Measurements from ENCODE around the gene ACSF3.

The ACSF3 gene

DNA sequence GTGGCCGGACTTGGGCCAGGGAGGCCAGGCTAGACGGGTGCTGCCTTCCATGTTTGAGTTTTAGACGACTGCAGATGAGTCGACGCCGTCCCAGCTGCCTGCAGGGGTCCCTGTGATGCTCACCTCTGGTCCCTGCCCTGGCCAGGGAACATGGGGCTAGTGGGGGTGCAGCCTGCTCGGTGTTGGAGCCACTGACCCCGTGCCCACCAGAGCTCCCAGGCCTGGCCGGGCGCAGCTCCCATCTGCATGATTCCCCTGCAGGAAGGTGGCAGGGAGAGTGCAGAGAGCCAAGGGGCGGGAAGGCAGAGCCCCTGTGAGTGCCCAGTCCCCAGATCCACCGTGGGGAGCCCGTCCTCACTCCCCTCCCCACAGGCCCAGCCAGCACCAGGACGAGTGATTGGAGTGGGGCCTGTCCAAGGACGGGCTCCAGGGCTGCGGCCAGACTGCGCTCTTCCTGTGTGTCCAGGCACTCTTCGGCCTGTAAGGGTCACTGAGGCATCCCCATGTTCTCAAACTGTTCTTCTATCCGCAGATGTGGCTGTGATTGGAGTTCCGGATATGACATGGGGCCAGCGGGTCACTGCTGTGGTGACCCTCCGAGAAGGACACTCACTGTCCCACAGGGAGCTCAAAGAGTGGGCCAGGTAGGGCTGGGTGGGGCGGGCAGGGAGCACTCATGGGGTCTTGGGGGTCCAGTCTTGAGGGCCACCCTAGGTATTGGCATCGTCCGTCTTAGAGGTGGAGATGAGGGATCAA lies 51.9 kb downstream of the ACSF3 start:
- DNase-seq (ENCODE audit: low read depth), result no peak

DNA sequence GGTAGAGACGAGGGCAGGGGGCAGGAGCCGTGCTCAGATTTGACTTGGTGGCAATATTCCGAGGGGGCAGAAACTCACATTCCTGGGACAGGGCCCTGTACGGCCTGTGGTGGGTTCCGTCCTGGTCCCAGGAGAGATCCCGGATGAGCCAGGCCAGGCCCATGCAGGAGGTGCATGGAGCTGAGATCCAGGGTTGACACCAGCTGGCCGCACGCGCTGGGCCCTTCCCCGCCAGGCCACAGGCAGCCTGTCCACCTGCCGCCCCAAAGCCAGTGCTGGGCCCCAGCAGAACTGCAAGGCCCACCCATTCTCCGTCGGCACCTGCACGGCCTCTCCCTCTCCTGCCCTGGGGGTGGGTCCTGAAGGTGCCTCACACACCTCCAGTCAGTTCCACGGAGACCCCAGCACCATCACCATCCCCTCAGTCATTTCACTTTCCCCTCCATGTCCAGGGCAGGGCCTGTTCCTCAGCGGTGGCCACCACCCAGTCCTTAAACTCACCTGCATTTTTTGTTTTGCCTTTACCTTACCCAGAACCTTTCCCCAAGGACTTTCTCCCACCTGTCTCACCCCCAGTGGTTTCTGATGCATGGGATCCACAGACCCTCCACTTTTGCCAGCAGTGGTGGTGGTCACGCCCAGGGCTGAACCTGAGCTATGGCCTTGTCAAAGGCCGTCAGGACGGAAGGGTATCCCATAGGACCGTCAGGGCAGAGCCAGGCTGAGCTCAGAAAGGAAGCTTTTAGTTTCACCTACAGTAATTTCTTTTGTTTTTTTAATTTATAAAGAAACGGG lies 52.8 kb downstream of the ACSF3 start:
- no peak for DNase-seq (ENCODE audit: low read depth)

DNA sequence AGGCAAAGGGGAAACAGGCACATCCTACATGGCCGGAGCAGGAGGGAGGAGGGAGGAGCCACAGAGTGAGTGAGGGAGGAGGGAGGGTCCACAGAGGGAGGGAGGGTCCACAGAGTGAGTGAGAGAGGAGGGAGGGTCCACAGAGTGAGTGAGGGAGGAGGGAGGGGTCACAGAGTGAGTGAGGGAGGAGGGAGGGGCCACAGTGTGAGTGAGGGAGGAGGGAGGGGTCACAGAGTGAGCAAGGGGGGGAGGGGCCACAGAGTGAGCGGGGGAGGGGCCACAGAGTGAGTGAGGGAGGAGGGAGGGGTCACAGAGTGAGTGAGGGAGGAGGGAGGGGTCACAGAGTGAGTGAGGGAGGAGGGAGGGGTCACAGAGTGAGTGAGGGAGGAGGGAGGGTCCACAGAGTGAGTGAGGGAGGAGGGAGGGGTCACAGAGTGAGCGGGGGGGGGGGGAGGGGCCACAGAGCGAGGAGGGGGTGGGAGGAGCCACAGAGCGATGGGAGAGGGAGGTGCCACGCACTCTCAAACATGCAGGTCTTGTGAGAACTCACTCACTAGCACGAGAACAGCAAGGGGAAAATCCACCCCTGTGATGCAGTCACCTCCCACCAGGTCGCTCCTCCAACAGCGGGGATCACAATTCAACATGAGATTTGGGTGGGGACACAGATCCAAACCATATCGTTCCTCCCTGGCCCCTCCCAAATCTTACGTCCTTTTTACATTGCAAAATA lies 53.6 kb downstream of the ACSF3 start:
- DNase-seq (ENCODE audit: low read depth), result no peak

DNA sequence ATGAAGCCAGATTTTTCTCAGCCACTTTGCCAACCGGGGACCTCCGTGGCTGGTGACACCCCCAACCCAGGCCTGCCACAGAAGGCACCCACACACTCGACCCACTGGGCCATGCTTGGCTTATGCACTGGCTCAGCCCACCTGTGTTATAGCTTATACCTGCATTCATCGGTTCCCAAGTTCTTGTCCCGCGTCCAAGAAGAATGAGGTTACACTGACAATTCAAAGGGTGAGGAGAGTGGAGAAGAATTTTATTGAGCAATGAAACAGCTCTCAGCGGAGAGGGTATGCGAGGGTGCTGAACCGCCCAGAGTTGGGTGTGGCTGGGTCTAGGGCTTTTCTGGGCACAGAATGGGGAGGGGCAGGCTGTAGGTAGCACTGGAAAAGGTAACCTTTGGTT lies 55.7 kb downstream of the ACSF3 start:
- no peak for DNase-seq (ENCODE audit: low read depth)

DNA sequence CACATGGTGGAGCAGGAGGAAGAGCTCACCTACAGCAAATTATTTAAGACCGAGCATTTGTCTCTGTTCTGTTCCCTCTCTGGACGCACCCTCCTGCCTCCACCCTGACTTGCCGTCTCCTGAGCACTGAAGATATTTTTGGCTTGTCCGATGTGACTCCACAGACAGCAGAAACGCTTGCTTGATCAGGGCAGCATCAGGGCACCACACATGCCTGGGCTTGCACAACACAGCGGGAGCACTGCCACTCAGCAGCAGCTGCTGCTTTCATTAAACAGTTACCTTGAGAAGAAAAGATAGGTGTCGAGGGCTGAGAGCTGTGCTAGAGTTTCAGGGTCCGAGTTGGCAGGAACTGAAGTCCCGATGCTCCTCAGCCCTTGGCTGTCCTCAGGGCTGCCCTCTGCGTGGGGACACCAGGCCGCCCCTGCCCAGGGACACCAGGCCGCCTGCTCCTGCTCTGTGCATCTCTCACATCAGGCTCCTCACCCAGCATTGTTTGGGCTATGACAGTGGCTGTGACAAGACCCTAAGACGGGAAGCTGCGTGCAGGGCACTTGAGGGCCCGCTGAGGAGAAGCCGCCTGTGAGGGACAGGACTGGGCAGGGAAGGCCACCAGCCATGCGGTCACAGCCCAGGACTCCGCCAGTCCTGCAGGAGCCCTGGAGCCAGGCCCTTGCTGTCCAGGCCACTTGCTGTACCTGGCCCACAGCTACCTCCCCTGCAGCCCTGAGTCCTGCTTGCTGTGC lies 56.6 kb downstream of the ACSF3 start:
- DNase-seq (ENCODE audit: low read depth), result no peak

DNA sequence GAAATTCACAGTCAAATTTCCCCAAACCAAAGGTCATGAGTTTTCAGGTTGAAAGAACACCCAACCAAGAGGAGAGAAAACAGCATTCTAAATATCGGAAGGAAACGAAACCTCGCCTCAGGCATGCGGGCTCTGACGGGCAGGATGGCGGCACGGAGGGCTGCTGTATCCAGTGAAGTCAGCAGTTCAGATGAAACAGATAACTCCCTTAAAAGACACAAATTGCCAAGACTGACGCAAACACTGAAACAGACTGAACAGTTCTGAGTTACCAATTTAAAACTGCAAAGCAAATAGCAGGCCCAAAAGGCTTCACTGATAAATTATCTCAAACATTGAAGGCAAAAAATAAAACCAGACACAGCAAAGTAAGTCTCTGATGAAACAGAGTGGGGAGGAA lies 57.3 kb downstream of the ACSF3 start:
- no peak for DNase-seq (ENCODE audit: low read depth)

DNA sequence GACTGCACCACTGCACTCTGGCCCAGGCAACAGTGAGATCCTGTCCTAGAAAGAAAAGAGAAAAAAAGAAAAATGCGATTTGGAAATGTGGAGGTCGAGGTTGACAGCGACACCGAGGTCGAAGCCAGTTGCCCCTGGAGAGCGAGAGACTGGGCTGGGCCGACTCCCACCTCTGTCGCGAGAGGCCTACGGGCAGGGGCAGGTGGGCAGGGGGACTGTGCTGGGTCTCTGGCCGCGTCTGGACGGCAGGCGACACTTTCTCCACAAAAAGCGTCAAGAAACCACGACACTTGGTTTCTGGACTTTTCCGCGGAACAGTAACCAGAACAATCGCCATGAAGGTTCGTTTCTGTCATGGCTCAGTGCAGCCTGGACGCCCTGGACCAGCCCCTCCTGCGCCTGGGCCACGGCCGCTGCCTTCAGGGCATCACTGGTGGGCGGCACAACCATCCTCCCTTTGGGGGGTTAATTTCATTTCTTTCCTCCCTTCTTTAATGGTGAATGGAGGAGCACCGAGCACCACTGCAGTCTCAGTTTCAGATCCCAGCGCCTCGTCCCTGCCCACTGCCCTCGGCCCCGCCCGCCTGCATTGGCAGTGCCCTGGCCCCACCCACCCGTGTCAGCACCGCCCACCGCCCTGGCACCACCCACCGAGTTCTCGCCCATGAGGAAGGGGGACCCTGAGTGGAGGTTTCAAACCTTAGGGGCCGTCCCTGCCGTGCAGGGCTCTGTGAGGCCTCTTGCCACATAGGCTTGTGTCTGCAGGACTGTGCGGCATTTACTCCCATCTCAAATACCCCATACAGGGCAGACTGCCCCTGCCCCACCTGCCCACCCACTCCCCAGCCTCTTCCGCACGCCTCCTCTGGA lies 59.4 kb downstream of the ACSF3 start:
- DNase-seq (ENCODE audit: low read depth), result no peak

DNA sequence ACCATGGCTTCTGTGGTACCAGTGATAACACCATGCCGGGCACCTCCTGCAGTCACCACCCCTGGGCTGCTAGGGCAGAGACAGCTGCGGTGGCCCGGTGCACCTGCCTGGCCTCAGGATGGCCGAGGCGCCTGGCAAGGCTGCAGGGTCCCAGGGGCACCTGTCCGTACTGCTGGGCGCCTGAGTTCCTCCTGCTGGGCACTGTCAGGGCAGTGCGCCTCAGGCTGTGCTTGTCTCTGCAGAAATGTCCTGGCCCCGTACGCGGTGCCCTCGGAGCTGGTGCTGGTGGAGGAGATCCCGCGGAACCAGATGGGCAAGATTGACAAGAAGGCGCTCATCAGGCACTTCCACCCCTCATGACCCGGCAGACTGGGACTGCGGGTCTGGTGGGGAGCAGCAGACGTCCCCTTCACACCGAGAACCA lies 60.2 kb downstream of the ACSF3 start:
- DNase-seq (ENCODE audit: low read depth), result no peak

DNA sequence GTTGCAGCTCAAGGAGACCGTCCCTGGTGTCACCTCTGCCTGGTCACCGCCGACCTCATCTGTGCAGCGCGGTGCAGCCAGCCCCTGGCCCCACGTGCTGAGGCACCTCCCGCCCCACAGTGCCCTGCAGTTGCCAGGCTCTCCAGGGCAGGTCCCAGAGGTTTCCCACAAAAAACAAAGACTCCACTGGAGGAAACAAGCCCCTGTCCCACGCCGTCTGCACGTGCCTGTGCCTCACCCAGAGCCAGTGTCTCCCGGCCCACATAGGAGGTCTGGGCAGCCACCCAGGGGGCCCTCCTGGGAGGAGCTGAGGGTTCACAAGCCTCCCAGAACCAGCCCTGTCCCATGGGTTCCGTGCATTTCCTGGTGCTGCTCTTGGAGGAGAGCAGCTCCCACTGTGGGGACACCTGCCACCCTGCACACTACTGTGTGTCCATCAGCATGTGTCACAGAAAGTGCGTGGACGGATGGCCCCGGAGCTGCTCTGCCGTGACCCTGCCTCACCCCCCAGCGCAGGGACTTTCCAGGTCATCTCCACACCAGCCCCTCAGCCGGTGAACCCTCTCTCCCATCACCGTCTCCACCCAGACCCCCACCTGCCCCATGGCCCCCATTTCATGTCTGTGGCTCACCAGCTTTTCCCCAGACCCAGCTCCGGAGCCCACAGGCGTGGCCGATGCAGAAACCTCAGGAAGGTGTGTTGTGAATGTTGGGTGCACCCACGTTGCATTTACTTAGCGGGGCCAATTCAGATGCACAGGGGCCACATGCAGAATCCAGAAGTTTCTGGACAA lies 60.9 kb downstream of the ACSF3 start:
- no peak for DNase-seq (ENCODE audit: low read depth)

DNA sequence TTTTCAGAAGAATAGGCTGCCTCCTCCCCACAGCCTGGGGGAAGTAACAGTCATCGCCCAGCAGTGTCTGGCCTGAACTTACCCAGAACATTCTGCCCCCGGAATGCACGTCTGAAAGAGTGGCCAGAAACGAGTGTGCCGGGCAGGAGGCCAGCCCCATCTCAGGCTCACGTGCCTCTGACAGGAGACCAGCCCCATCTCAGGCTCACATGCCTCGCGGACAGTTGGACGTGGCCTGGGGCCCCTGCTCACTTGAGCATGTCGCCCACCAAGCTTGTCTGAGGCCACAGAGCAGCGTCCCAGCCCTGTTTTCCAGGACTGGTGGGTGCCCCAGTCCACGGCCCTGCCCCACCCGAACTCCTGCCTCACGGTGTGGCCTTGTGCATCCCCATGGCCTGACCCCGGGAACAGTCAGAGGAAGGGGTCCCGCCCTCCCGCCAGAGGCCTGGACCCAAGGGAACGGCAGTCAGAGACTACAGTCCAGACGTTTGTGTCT lies 61.6 kb downstream of the ACSF3 start:
- no peak for DNase-seq (ENCODE audit: low read depth)

DNA sequence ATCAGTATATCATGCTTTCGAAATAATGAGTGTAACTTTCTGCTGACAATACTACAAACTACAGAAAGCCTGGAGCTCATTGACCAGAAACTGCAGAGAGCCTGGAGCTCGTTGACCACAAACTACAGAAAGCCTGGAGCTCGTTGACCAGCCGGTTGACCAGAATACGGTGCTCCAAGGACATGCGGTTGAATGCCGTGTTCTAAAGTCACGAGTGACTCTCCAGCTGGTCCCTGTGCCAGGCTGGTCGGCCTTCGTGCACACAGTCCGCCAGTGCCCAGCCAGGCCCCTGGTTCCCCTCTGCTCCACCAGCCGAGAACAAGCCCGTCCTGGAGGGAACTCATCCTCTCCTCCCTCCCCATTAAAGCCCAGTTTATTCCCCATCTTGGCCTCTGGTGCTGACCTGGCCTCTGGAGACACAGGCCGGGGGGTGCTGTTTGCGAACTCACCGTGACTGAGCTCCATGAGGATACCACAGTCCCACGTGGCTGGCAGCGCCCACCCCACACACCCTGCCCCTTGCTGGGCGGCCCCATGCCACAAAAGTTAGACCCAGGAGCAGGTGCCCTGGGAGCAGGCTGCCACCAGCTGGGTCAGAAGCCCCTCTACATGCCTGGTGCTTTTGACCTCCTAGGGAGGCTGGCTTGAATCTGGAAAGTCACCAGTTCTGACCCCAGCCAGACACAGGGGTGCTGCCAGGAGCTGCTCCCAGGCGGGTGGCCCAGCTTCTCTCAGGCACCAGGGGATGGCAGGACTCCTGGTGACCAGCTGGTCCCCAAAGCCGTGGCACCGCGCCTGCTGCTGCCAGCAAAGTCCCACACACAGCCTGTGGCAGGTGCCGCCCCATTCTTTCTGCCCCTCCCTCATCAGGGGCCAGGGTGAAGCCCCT lies 62.4 kb downstream of the ACSF3 start:
- no peak for DNase-seq (ENCODE audit: low read depth)

DNA sequence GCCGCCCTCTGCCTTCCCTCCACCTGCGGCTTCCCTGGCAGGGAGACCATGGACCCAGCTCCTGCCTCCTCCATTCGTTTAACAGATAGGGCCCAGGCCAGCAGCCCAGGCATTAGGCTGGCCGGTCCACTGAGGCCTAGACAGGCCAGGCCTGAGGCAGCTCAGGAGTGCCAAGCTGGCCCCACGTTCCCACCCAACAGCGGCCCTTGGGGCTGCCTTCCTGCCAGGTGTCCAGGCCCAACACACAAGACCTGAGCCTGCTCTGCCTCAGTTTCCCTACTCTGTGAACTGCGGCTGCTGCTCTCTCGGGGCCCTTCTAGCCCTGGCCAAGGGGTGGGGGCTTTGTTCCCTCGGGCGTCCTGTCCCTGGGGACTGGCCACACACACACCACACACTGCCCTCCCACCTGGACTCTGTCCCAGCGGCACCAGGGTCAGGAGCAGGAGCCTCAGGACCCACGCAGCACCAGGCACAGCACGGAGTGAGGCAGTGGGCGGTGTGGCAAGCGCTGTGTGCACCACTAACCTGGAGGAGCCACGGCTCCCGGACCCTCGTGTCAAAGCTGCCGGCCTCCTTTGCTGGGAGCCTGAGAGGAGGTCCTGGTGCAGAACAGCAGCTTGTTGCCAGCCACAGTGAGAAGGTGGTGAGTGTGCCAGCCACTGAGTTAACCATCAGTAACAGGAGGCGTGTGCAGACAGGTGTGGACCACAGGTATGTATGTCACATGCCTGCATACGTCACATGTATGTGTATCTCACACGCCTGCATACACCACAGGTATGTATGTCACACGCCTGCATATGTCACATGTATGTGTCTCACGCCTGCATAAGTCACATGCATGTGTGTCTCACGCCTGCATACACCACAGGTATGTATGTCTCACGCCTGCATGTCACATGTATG lies 63.3 kb downstream of the ACSF3 start:
- no peak for DNase-seq (ENCODE audit: low read depth)

DNA sequence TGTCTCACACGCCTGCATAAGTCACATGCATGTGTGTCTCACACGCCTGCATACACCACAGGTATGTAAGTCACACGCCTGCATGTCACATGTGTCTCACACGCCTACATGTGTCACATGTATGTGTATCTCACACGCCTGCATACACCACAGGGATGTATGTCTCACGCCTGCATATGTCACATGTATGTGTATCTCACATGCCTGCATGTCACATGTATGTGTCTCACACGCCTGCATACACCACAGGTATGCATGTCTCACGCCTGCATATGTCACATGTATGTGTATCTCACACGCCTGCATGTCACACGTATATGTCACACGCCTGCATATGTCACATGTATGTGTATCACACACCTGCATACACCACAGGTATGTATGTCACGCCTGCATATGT lies 64.1 kb downstream of the ACSF3 start:
- no peak for DNase-seq (ENCODE audit: low read depth)

DNA sequence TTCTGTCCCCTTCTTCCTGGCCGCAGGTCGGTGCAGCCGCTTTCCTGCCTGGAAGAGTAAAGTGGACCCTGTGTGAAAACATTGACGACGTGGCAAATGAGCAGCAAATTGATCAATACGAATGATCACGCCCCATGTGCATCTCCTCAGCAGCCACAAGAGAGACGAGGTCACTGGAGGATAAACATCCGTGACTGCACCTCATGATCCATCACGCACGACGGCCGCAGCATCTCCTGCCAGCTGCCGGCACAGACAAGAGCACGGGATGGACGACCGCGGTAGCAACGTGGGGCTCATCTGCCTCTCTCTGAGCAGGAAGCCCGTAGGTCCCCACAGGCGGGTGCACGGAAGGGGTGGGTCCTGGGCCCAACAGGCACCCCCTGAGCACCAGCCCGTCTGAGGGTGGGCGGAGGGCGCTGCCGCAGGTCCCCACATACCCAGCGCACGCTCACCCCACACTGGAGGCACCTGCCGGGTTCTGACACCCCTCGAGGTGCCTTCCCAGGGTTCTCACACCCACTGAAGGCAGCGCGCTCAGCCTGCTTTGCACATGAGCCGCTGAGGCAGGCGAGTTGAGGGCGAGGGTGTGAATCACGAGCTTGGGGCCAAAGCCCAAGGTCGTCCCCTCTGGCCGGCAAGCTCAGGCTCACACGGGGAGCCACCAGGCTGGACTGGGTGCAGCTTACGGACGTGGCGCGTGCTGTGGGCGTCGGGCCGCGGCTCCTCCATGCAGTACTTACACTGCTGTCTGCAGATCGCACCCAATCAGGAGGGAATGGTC lies 65.6 kb downstream of the ACSF3 start:
- no peak for DNase-seq (ENCODE audit: low read depth)

DNA sequence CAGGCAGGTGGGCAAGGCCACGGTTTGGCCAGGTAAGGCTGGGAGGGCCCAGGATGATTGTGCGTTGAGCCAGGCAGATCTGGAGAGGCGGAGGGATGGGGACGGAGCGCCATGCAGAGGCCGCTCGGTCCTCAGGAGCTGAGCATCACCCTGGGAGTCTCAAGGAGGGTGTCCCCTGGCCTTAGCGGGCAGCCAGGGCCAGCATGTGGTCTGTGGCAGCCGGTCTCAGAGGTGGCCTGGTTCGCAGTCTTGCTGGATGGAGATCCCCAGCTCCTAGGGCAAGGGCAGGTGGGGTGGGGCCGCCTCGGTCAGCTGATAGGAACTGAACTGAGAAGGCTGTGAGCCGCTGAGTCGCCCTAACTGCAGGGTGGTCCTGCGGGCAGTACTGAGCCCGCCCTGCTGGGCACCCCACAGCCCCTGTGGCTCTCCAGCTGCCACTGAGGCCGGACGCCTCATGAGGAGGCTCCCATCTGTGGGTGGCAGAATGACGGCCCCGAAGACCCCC lies 66.2 kb downstream of the ACSF3 start:
- DNase-seq (ENCODE audit: low read depth), result no peak

DNA sequence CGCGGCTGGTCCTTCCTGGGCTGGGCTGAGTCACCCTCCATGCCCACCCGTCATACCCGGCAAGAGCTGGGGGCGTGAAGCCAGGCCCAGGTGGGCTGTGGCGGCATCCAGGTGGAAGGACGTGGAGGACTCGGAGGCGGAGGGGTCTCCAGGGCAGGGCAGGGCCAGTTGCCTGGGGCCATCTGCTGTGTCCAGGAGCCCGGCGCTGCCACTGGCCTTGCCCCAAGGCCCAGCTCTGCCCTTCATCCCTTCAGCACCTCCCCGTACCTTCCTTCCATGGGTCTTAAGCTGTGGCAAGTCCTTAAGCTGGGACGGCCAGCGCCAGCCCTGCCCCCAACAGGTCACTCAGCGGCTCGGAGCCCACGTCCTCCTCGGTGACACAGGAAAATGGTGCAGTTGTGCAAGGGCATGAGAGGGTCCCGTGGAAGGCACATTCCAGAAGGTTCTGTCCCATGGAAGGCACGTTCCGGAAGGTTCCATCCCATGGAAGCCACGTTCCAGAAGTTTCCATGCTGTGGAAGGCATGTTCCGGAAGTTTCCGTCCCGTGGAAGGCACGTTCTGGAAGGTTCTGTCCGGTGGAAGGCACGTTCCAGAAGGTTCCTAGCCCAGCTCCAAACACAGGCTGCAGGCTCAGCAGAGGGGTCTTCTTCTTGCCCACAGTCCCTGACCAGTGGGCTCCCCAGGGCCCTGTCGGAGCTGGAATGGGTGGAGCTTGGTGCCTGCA lies 67.5 kb downstream of the ACSF3 start:
- DNase-seq (ENCODE audit: low read depth), result no peak

Data from activated gamma-delta T cell treated with anti-CD3 and anti-CD28 coated beads, Interleukin-2, amount 50 U/mL, for 16 hours (primary cell).